ENCODE results near the gene TSC2. TPM values are rescaled to one million over a fixed set of nuclear protein-coding genes. Genes with fewer than 3 reads are reported as not detected.
A peak's percentile ranks its signal among the peaks of the same experiment; 100 is the strongest.

The TSC2 gene
- total and polyA plus RNA-seq, 9 of the 15 experiments (the other 6 are each of a cell fraction or from before 2014, with no cell fraction given): 1.3 to 68.1 (median 16.6) TPM

DNA sequence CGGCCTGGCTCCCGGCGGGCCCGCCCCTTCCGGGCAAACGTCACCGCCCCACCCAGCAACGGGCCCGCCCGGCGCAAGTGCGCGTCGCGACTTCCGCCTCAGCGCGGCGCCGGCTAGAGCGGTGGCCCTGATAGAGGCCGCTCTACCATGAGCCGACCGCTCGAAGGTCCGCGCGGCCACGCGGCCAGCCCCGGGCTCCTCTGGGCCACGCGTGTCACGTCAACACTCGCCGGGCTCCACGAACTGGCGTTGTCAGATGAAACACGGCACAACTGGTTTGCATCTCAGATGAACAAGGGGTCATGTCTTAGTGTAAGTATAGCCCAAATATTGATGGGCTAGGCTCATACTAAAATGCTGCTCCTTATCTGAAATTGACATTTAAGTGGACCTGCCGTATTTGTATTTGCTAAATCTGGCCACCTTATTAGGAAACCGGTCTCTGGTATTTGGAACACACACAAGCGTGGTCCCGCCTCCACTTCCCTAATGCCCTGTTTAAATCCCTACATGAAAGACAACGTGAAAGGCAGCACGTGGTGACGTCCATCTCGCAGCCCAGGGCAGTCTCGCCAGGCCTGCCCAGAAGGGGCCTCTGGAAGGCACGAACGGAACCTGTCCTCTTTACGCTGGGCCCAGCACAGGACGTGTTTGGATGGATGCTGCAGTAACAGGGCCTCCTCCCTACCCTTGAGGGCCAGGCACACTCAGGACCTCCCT, 37.8 kb upstream of the TSC2 start, which contains the start of gene ZNF598 (continued):
- TF ChIP-seq ZKSCAN1 (IDR thresholded peaks at IDR 0.05; ENCODE audit: low read depth, low read length) (0 out of 2 replicates have a peak, but pooled peaks have one; percentile 18), HDAC2 (IDR thresholded peaks at IDR 0.05) (peak; percentile 87; the same call in 1 of the 2 replicates), DNMT1 (IDR thresholded peaks at IDR 0.05) (no peak), ZNF324 (CRISPR knock-in tag; IDR thresholded peaks at IDR 0.05) (no peak), SAFB (IDR thresholded peaks at IDR 0.05; ENCODE audit: borderline replicate concordance, low read depth, low read length) (peak; percentile 89), ZNF695 (CRISPR knock-in tag; IDR thresholded peaks at IDR 0.05) (no peak), ESRRA (IDR thresholded peaks at IDR 0.05; ENCODE audit: borderline replicate concordance, low read depth) (peak; percentile 52; the same call in 1 of the 2 replicates), ZNF197 (CRISPR knock-in tag; IDR thresholded peaks at IDR 0.05; ENCODE audit: low read depth) (peak; percentile 30; the same call in 1 of the 2 replicates), BHLHE40 (IDR thresholded peaks at IDR 0.05; ENCODE audit: low read length) (no peak), ZNF436 (CRISPR knock-in tag; IDR thresholded peaks at IDR 0.05) (no peak), NFRKB (IDR thresholded peaks at IDR 0.05; ENCODE audit: low read depth) (peak; percentile 88), NFYB (IDR thresholded peaks at IDR 0.05; ENCODE audit: extremely low read depth, insufficient read length) (no peak), KDM5B (IDR thresholded peaks at IDR 0.05; ENCODE audit: insufficient replicate concordance, low read depth, low read length) (peak; percentile 96), MIER1 (IDR thresholded peaks at IDR 0.05; ENCODE audit: low read depth) (no peak; the same call in 1 of the 2 replicates), NR2C2 (CRISPR knock-in tag; IDR thresholded peaks at IDR 0.05) (no peak), NR2C2 (tag; IDR thresholded peaks at IDR 0.05) (peak; percentile 67), RBFOX2 (IDR thresholded peaks at IDR 0.05; ENCODE audit: low read depth, low read length) (peak; percentile 98), CEBPG (CRISPR knock-in tag; IDR thresholded peaks at IDR 0.05) (no peak; the same call in 1 of the 2 replicates), CEBPG (tag; conservative IDR thresholded peaks at IDR 0.05 in 1 of 2, IDR thresholded peaks at IDR 0.05 in 1 of 2) (no peak), ZBED1 (IDR thresholded peaks at IDR 0.05) (no peak), LCOR (CRISPR knock-in tag; IDR thresholded peaks at IDR 0.05) (no peak), PHF8 (IDR thresholded peaks at IDR 0.05; ENCODE audit: borderline replicate concordance, low read length) (peak; percentile 98), MXI1 (IDR thresholded peaks at IDR 0.05; ENCODE audit: low read depth, low read length) (peak; percentile 60; the same call in 1 of the 2 replicates)
- TF ChIP-seq, protein P1, sequence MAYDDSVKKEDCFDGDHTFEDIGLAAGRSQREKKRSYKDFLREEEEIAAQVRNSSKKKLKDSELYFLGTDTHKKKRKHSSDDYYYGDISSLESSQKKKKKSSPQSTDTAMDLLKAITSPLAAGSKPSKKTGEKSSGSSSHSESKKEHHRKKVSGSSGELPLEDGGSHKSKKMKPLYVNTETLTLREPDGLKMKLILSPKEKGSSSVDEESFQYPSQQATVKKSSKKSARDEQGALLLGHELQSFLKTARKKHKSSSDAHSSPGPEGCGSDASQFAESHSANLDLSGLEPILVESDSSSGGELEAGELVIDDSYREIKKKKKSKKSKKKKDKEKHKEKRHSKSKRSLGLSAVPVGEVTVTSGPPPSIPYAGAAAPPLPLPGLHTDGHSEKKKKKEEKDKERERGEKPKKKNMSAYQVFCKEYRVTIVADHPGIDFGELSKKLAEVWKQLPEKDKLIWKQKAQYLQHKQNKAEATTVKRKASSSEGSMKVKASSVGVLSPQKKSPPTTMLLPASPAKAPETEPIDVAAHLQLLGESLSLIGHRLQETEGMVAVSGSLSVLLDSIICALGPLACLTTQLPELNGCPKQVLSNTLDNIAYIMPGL (CRISPR knock-in tag; IDR thresholded peaks at IDR 0.05): peak; percentile 60; the same call in 1 of the 2 replicates
- TF ChIP-seq, protein P2, sequence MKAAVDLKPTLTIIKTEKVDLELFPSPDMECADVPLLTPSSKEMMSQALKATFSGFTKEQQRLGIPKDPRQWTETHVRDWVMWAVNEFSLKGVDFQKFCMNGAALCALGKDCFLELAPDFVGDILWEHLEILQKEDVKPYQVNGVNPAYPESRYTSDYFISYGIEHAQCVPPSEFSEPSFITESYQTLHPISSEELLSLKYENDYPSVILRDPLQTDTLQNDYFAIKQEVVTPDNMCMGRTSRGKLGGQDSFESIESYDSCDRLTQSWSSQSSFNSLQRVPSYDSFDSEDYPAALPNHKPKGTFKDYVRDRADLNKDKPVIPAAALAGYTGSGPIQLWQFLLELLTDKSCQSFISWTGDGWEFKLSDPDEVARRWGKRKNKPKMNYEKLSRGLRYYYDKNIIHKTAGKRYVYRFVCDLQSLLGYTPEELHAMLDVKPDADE (conservative IDR thresholded peaks at IDR 0.05; ENCODE audit: control insufficient read depth, low read depth, low read length): 0 out of 2 replicates have a peak, but pooled peaks have one; percentile 50
- TF ChIP-seq, protein P3, sequence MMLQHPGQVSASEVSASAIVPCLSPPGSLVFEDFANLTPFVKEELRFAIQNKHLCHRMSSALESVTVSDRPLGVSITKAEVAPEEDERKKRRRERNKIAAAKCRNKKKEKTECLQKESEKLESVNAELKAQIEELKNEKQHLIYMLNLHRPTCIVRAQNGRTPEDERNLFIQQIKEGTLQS (IDR thresholded peaks at IDR 0.05): no peak
- TF ChIP-seq, protein P3 (CRISPR knock-in tag; conservative IDR thresholded peaks at IDR 0.05): 0 out of 2 replicates have a peak, but pooled peaks have one; percentile 49

All from K562 (cell line).